ENCODE data around the gene GRHL1.

GRCh38 chr2:9967053-9967775 lies 15.7 kb downstream of the GRHL1 start:
- no peak for TF ChIP-seq POLR2A (IDR thresholded peaks at IDR 0.05)
- TF ChIP-seq, protein P1, sequence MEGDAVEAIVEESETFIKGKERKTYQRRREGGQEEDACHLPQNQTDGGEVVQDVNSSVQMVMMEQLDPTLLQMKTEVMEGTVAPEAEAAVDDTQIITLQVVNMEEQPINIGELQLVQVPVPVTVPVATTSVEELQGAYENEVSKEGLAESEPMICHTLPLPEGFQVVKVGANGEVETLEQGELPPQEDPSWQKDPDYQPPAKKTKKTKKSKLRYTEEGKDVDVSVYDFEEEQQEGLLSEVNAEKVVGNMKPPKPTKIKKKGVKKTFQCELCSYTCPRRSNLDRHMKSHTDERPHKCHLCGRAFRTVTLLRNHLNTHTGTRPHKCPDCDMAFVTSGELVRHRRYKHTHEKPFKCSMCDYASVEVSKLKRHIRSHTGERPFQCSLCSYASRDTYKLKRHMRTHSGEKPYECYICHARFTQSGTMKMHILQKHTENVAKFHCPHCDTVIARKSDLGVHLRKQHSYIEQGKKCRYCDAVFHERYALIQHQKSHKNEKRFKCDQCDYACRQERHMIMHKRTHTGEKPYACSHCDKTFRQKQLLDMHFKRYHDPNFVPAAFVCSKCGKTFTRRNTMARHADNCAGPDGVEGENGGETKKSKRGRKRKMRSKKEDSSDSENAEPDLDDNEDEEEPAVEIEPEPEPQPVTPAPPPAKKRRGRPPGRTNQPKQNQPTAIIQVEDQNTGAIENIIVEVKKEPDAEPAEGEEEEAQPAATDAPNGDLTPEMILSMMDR (IDR thresholded peaks at IDR 0.05): no peak
